Measurements from ENCODE around the gene EPHB6. TPM values are rescaled to one million over a fixed set of nuclear protein-coding genes. Genes with fewer than 3 reads are reported as not detected.

The EPHB6 gene
- total RNA-seq, 1 experiment from 2014 or later = 39.2 TPM

DNA sequence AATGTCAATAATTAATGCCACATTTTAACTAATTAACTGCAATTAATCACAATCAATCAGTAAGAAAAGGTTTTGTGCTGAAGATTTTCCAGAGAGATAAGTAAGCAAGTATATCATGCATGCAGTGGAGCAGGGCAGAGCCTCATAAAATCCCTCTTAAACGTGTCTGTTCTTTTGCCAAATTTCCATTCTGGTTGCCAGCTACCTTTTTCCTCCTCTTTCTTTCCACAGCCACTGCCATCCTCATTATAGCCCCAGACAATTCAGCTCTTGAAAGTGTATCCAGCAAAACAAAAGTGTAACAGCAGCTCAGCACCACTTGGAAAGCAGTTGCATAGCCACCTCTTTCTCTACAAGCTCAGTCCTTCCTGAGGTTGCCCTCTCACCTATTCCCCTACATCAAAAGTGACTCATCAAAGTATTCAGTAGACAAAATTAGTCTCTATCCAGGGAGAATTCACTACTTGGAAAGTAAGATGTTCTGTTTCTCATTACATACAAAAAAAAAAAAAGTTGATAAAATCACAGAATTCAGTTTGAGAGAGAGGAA is 26.9 kb upstream of the EPHB6 start:
- no peak for TF ChIP-seq EZH2 (IDR thresholded peaks at IDR 0.05; ENCODE audit: low read depth)
- TF ChIP-seq, protein P1, sequence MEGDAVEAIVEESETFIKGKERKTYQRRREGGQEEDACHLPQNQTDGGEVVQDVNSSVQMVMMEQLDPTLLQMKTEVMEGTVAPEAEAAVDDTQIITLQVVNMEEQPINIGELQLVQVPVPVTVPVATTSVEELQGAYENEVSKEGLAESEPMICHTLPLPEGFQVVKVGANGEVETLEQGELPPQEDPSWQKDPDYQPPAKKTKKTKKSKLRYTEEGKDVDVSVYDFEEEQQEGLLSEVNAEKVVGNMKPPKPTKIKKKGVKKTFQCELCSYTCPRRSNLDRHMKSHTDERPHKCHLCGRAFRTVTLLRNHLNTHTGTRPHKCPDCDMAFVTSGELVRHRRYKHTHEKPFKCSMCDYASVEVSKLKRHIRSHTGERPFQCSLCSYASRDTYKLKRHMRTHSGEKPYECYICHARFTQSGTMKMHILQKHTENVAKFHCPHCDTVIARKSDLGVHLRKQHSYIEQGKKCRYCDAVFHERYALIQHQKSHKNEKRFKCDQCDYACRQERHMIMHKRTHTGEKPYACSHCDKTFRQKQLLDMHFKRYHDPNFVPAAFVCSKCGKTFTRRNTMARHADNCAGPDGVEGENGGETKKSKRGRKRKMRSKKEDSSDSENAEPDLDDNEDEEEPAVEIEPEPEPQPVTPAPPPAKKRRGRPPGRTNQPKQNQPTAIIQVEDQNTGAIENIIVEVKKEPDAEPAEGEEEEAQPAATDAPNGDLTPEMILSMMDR (conservative IDR thresholded peaks at IDR 0.05) = no peak
- BruUV-seq (replicated peaks) = no TSS peak
- Histone ChIP-seq H4K20me1 (ENCODE audit: insufficient read depth) (no peaks in the 10 kb centered on the region), H3K9me3 (ENCODE audit: insufficient read depth, low read depth) (peaks cover 11% of the 10 kb centered on the region), H3K36me3 (ENCODE audit: low read depth) (peaks cover 6% of the 10 kb centered on the region; the same call in 1 of the 2 replicates), H3K9me2 (ENCODE audit: insufficient read depth) (no peaks in the 10 kb centered on the region; the same call in 1 of the 2 replicates), H3K27me3 (ENCODE audit: insufficient read depth, low read depth) (no peaks in the 10 kb centered on the region), H2AFZ (peak overlapping the region; percentile 73), H3K4me3 (no peak overlapping the region; the same call in 1 of the 2 replicates), H3K4me2 (peak overlapping the region; percentile 70), H3K4me1 (replicated peaks; ENCODE audit: insufficient read depth) (peaks cover 40% of the 10 kb centered on the region), H3K27ac (peak overlapping the region; percentile 54), H3K79me2 (ENCODE audit: low read depth) (no peaks in the 10 kb centered on the region), H3F3A (ENCODE audit: insufficient read depth, low read depth) (peaks cover 23% of the 10 kb centered on the region)
- DNase-seq = peak in 1 of 2 experiments; percentile 69
- intact Hi-C loops (cut with micrococcal nuclease; ENCODE audit: unreplicated experiment) = no loop called here
- CTCF ChIA-PET = interaction anchor here (0.6 to 0.8 kb wide), 3 partner anchors 240 to 387 kb away, joined by 3 read pairs; no protein-coding TSS in a partner anchor
- POLR2A ChIA-PET (ENCODE audit: unreplicated experiment) = interaction anchor here (0.7 kb wide), 1 partner anchor 30 kb away, joined by 8 read pairs; no protein-coding TSS in a partner anchor

DNA sequence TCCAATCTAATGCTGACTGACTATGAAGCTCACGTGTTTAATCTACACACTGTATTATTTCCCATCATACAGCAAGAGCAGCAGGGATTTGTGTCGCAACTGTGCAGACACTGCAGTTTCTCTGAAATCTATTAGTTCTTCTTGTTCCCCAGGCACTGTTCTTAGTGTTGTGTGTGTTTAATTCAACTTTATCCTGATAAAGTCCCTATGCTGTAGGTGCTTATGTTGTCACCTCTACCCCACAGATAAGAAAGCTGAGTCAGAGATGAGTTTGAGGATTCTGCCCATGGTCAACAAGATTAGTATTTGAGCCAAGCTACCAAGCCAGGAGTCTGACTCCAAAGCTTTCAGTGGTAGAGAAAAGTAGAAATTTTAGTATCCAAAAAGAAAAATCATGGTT is 22.5 kb upstream of the EPHB6 start:
- CTCF ChIA-PET = interaction anchor here (0.6 kb wide), 1 partner anchor 509 kb away, joined by 5 read pairs; no protein-coding TSS in a partner anchor

DNA sequence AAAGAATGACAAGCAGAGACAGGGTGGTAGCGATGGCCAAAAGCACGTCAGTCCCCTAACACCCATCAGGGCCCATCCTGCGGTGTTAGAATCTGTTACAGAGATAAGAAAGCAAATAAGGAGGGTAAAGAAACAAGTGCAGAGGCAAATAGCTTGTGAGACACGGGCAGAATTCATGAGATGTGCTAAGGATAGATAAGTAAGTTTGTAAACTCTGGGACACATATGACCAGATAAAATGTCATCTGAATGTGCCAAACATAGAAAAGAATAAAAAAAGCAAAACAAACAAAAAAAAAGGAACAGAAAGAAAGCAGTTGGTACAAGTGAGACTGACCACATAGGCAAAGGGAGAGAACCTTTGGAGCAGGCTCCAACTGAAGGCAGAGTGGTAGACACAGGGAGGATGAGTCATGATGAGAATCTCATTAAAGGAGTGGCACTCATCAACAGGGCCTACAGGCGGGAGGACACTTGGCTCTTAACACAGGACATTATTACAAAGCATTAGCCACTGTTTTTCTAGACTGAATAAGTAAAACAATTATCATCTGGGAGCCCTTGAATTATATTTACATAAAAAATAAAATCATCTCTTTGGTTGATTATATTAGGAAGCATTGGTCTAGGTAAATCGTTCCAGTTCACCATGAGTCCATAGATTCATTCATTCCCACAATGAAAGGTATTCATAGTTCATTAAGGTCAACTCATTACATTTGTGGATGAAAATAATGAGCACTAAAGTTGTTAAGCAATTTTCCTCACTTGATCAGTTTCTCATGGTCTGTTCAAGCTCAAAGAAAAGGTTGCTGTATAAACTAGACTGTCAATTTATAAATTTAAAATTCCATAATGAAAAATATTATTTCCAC is 21.5 kb upstream of the EPHB6 start:
- Histone ChIP-seq H3K4me2 (no peak overlapping the region), H3K4me1 (replicated peaks; ENCODE audit: insufficient read depth) (peaks cover 36% of the 10 kb centered on the region), H3K36me3 (ENCODE audit: low read depth) (no peaks in the 10 kb centered on the region), H3K9me2 (ENCODE audit: insufficient read depth) (no peaks in the 10 kb centered on the region), H3K27ac (peak overlapping the region; percentile 54; the same call in 1 of the 2 replicates), H3K4me3 (no peak overlapping the region), H2AFZ (no peak overlapping the region), H3K27me3 (ENCODE audit: insufficient read depth, low read depth) (no peaks in the 10 kb centered on the region), H3K9me3 (ENCODE audit: insufficient read depth, low read depth) (peaks cover 9% of the 10 kb centered on the region), H4K20me1 (ENCODE audit: insufficient read depth) (no peaks in the 10 kb centered on the region), H3K79me2 (ENCODE audit: low read depth) (no peaks in the 10 kb centered on the region), H3F3A (ENCODE audit: insufficient read depth, low read depth) (peaks cover 17% of the 10 kb centered on the region)
- CTCF ChIA-PET = no interaction called here
- intact Hi-C loops (cut with micrococcal nuclease; ENCODE audit: unreplicated experiment) = no loop called here
- BruUV-seq (replicated peaks) = no TSS peak
- no peak for TF ChIP-seq EZH2 (IDR thresholded peaks at IDR 0.05; ENCODE audit: low read depth)
- TF ChIP-seq, protein P1 (conservative IDR thresholded peaks at IDR 0.05) = no peak
- no peak for DNase-seq
- POLR2A ChIA-PET (ENCODE audit: unreplicated experiment) = no interaction called here

More for the DNA sequence above, 22.5 kb upstream of the EPHB6 start:
- DNase-seq = peak in 1 of 2 experiments; percentile 73
- H3F3A ChIP-seq (ENCODE audit: insufficient read depth, low read depth) = peaks cover 19% of the 10 kb centered on the region
- peaks cover 43% of the 10 kb centered on the region for H3K4me1 ChIP-seq (replicated peaks; ENCODE audit: insufficient read depth)
- no peaks in the 10 kb centered on the region for H3K79me2 ChIP-seq (ENCODE audit: low read depth)
- H3K9me3 ChIP-seq (ENCODE audit: insufficient read depth, low read depth) = peaks cover 9% of the 10 kb centered on the region
- 0 out of 2 replicates have a peak overlapping the region, but pooled peaks have one; percentile 1 for H2AFZ ChIP-seq
- POLR2A ChIA-PET (ENCODE audit: unreplicated experiment) = no interaction called here
- no peaks in the 10 kb centered on the region for H3K36me3 ChIP-seq (ENCODE audit: low read depth)
- H3K4me3 ChIP-seq = no peak overlapping the region
- H4K20me1 ChIP-seq (ENCODE audit: insufficient read depth) = no peaks in the 10 kb centered on the region
- intact Hi-C loops (cut with micrococcal nuclease; ENCODE audit: unreplicated experiment) = no loop called here
- peak overlapping the region; percentile 54 for H3K27ac ChIP-seq
- H3K4me2 ChIP-seq = peak overlapping the region; percentile 23
- no TSS peak for BruUV-seq (replicated peaks)
- TF ChIP-seq, protein P1 (conservative IDR thresholded peaks at IDR 0.05) = no peak
- TF ChIP-seq EZH2 (IDR thresholded peaks at IDR 0.05; ENCODE audit: low read depth) = no peak
- H3K9me2 ChIP-seq (ENCODE audit: insufficient read depth) = no peaks in the 10 kb centered on the region
- H3K27me3 ChIP-seq (ENCODE audit: insufficient read depth, low read depth) = no peaks in the 10 kb centered on the region

Measured in PC-9 (cell line).